Stimulated activated CD4-positive, alpha-beta T cell treated with anti-CD3 and anti-CD28 coated beads, Interleukin-2, amount 100 ng/mL, for 4 hours (primary cell): ENCODE results near the gene SPNS2.

Source experiments
- DNase-seq: peaks from one replicate; pipeline ENCODE4 v3.0.0-alpha.2; 2020; ENCODE audit warnings: low read depth

The SPNS2 gene

GRCh38 chr17:4537451-4538235 lies 39.0 kb downstream of the SPNS2 start:
- DNase-seq = no peak

- DNase-seq = no peak
Observed at GRCh38 chr17:4538236-4539002, 39.7 kb downstream of the SPNS2 start.

- DNase-seq = no peak
Observed at GRCh38 chr17:4539025-4539424, 40.3 kb downstream of the SPNS2 start.

- DNase-seq = no peak
Observed at GRCh38 chr17:4539576-4540223, 41.0 kb downstream of the SPNS2 start.

GRCh38 chr17:4540224-4540651 lies 41.6 kb downstream of the SPNS2 start:
- DNase-seq = no peak

- DNase-seq = no peak
Observed at GRCh38 chr17:4540687-4541327, 42.1 kb downstream of the SPNS2 start.

- DNase-seq = no peak
Observed at GRCh38 chr17:4541328-4542002, 42.8 kb downstream of the SPNS2 start.

- DNase-seq = no peak
Observed at GRCh38 chr17:4542003-4542725, 43.5 kb downstream of the SPNS2 start.

- no peak for DNase-seq
Observed at GRCh38 chr17:4542726-4543191, 44.1 kb downstream of the SPNS2 start.

- DNase-seq = no peak
Observed at GRCh38 chr17:4543557-4544026, 44.9 kb downstream of the SPNS2 start.

GRCh38 chr17:4544135-4544950 lies 45.7 kb downstream of the SPNS2 start:
- no peak for DNase-seq

- no peak for DNase-seq
Observed at GRCh38 chr17:4544951-4545216, 46.2 kb downstream of the SPNS2 start.

- no peak for DNase-seq
Observed at GRCh38 chr17:4545217-4545951, 46.7 kb downstream of the SPNS2 start.

- DNase-seq = no peak
Observed at GRCh38 chr17:4547118-4547906, 48.6 kb downstream of the SPNS2 start.

- no peak for DNase-seq
Observed at GRCh38 chr17:4548061-4548461, 49.4 kb downstream of the SPNS2 start.

GRCh38 chr17:4548721-4549531 lies 50.2 kb downstream of the SPNS2 start:
- DNase-seq = no peak

- DNase-seq = no peak
Observed at GRCh38 chr17:4549781-4550533, 51.3 kb downstream of the SPNS2 start.
